DND-41 (cell line): ENCODE data around the gene ACSF3.

ENCODE experiments used
- CTCF ChIP-seq: IDR thresholded peaks from 2 replicates; pipeline ENCODE4 v1.5.1; 2012; ENCODE audit warnings: borderline replicate concordance, low read length, moderate library complexity, mild to moderate bottlenecking; ENCODE audit not compliant: poor library complexity, severe bottlenecking; ENCODE audit errors: extremely low read depth
- EZH2 ChIP-seq: IDR thresholded peaks from 3 replicates; pipeline ENCODE4 v1.6.1; 2012; ENCODE audit warnings: borderline replicate concordance, low read depth, mild to moderate bottlenecking, moderate library complexity, low read length, inconsistent platforms; ENCODE audit not compliant: severe bottlenecking

GRCh38 chr16:89177501-89177900, 83.8 kb downstream of the ACSF3 start:
- TF ChIP-seq CTCF: no peak
- TF ChIP-seq EZH2: no peak
